Nucleus accumbens (tissue), 56 donors: ENCODE results near the gene ANKH.
"Not testable (repeated sequence)": the region's sequence is repeated elsewhere in the genome, so short reads cannot be mapped to it uniquely, and the experiment has no call there.

Source experiments
- DNase-seq, 56 donors: peaks; one replicate each; lab custom pipeline; 2025; lab: John Stamatoyannopoulos, UW

The ANKH gene

GRCh38 chr5:14802541-14802940 is 69.0 kb downstream of the ANKH start:
- no peak for DNase-seq

- no peak for DNase-seq
These were observed 69.8 kb downstream of the ANKH start for GRCh38 chr5:14801792-14802191.

GRCh38 chr5:14797385-14797784 is 74.2 kb downstream of the ANKH start:
- not testable (repeated sequence) for DNase-seq

- DNase-seq = peak in 7 of 56 donors; percentile 6 to 65 (median 23)
These were observed 76.9 kb downstream of the ANKH start for GRCh38 chr5:14794583-14795230.

- DNase-seq = no peak
These were observed 77.7 kb downstream of the ANKH start for GRCh38 chr5:14793851-14794250.

GRCh38 chr5:14790911-14791310 is 80.7 kb downstream of the ANKH start:
- no peak for DNase-seq

- no peak for DNase-seq
These were observed 81.4 kb downstream of the ANKH start for GRCh38 chr5:14790220-14790619.

GRCh38 chr5:14787801-14788579 is 83.6 kb downstream of the ANKH start:
- DNase-seq = no peak

- no peak for DNase-seq
These were observed 87.9 kb downstream of the ANKH start for GRCh38 chr5:14783691-14784090.

GRCh38 chr5:14782591-14782990 is 89.0 kb downstream of the ANKH start:
- no peak for DNase-seq

GRCh38 chr5:14781106-14781505 is 90.5 kb downstream of the ANKH start:
- DNase-seq = no peak

- no peak for DNase-seq
These were observed 91.6 kb downstream of the ANKH start for GRCh38 chr5:14779975-14780374.

- DNase-seq = peak in 1 of 56 donors; percentile 14
These were observed 92.8 kb downstream of the ANKH start for GRCh38 chr5:14778792-14779070.

GRCh38 chr5:14777932-14778791 is 93.4 kb downstream of the ANKH start:
- DNase-seq = no peak

GRCh38 chr5:14777187-14777586 is 94.4 kb downstream of the ANKH start:
- no peak for DNase-seq

GRCh38 chr5:14776602-14777001 is 95.0 kb downstream of the ANKH start:
- no peak for DNase-seq

- peak in 1 of 56 donors; percentile 41 for DNase-seq
These were observed 95.7 kb downstream of the ANKH start for GRCh38 chr5:14775857-14776256.

GRCh38 chr5:14773588-14773987 is 98.0 kb downstream of the ANKH start:
- DNase-seq = no peak

- DNase-seq = no peak
These were observed 99.6 kb downstream of the ANKH start for GRCh38 chr5:14771972-14772371.

- no peak for DNase-seq
These were observed 100.4 kb downstream of the ANKH start for GRCh38 chr5:14771189-14771588.
